SK-N-MC (cell line): Measurements from ENCODE around the gene ADGRG2.

Experiments used
- EZH2 ChIP-seq: fragments of 200-600 bp; sonication (generic); IDR thresholded peaks from one replicate; pipeline ENCODE4 v1.6.1; 2017; ENCODE audit warnings: antibody characterized with exemption
- POLR2AphosphoS5 ChIP-seq: IDR thresholded peaks from 2 replicates; pipeline ENCODE4 v1.6.1; 2012; ENCODE audit warnings: mild to moderate bottlenecking, low read depth, low read length, borderline replicate concordance

DNA sequence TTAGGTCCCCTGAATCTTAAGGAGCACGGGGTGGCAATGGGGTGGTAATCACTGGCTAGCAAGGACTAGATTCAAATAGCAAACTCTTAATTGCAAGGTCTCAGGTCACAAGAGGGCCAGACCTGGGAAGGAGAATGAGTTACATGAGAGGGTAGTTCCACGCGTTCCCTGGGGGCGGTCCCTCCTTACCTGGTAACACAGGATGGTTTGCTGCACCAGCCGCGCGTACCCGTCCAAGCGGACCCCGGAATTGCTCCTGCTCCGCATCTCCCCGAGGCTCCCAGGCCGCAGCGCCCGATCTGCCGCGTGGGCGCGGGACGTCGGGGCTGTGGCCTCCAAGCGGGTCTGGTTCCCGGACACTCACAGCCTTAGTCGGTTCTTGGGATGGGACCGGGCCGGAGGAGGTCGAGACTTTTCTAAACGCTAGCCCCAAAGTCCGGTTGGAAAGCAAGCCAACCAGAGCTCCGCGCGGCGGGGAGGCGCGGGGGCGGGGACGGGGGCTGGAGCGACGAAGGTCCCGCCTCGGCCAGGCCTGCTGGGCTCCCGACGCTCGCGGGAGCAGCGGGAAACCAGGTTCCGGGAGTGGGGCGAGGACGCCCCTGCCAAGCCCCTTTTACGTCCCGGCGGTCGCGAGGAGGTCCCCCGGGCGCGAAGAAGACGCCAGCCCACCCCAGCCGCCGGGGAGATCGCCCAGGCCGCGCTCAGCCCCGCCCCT lies 138.4 kb downstream of the ADGRG2 start, which contains the start of gene PHKA2:
- TF ChIP-seq EZH2 (no peak), POLR2AphosphoS5 (no peak)
